HL-60 (cell line): ENCODE measurements around the gene DPYD.

Source experiments
- GABPA ChIP-seq: IDR thresholded peaks from 2 replicates; pipeline ENCODE4 v1.6.1; 2012; ENCODE audit warnings: low read depth
- POLR2AphosphoS5 ChIP-seq: IDR thresholded peaks from 2 replicates; pipeline ENCODE4 v1.6.1; 2012; ENCODE audit warnings: low read depth
- TF ChIP-seq, protein P1 (sequence below): IDR thresholded peaks from one replicate; pipeline ENCODE4 v1.5.1; 2011; ENCODE audit warnings: low read length, control low read depth, inconsistent platforms; ENCODE audit not compliant: insufficient read depth

GRCh38 chr1:97159342-97159741, 761.5 kb downstream of the DPYD start:
- TF ChIP-seq, protein P1, sequence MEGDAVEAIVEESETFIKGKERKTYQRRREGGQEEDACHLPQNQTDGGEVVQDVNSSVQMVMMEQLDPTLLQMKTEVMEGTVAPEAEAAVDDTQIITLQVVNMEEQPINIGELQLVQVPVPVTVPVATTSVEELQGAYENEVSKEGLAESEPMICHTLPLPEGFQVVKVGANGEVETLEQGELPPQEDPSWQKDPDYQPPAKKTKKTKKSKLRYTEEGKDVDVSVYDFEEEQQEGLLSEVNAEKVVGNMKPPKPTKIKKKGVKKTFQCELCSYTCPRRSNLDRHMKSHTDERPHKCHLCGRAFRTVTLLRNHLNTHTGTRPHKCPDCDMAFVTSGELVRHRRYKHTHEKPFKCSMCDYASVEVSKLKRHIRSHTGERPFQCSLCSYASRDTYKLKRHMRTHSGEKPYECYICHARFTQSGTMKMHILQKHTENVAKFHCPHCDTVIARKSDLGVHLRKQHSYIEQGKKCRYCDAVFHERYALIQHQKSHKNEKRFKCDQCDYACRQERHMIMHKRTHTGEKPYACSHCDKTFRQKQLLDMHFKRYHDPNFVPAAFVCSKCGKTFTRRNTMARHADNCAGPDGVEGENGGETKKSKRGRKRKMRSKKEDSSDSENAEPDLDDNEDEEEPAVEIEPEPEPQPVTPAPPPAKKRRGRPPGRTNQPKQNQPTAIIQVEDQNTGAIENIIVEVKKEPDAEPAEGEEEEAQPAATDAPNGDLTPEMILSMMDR, result no peak
- TF ChIP-seq GABPA (no peak), POLR2AphosphoS5 (no peak)
